Measurements from ENCODE around the gene PCID2. TPM values are rescaled to one million over a fixed set of nuclear protein-coding genes. Genes with fewer than 3 reads are reported as not detected.

Gene PCID2
- total and polyA plus RNA-seq, 12 donors: 38.9 to 74.0 (median 47.3) TPM

DNA sequence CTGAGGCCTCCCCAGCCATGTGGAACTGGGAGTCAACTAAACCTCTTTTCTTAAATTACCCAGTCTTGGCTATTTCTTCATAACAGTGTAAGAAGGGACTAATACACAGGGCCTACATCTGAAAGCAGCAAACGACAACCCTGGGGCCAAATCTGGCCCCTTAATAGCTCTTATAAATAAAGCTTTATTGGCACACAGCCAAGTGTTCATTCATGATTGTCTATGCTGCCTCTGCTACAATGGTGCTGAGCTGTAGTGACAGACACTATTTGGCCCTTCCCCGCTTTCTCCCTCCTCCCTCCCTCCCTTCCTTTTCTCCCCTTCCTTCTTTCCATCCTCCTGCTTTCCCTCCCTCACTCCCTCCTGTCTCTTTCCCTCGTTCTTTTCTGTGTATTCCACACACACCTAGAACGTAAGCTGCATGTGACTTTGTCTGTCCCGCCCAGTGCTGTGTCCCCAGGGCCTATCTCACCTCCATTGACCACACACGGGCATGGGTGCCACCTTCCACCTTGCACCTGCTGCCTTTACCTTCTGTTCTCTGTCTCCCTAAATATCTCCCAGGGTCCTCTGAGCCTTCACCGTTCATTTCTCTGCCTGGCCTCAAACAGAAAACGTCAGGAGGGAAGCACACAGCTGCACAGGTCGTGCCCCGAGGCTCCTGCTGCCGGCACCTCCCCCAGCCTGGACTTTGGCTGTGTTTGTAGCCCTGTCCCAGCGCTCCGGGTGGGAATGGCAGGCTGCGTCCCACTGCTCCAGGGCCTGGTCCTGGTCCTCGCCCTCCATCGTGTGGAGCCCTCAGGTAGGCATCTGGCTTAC lies 50.3 kb downstream of the PCID2 start, which contains the start of gene PROZ:
PROZ (plus strand) TSS at position 720 of the 819 bp plus-strand sequence; CDS start at position 733, 13 bp downstream.
- ATAC-seq: no peak
- 65 to 66% methylated on average over 16 of the region's 16 CpGs for WGBS, 2 donors
- intact Hi-C loops (cut with DNase I): loop anchor here in 2 of 10 donors (10.0 kb wide), 2 partner anchors 57 to 123 kb away; no protein-coding TSS in a partner anchor

GRCh38 chr13:113157206-113157928 lies 51.1 kb downstream of the PCID2 start:
- Histone ChIP-seq H3K27ac (no peak overlapping the region), H3K4me1 (peaks cover 8 to 18% (median 11%) of the 10 kb centered on the region in 9 donors), H3K36me3 (no peaks in the 10 kb centered on the region), H3K27me3 (peaks cover 0 to 27% (median 25%) of the 10 kb centered on the region in 7 donors), H3K4me3 (no peak overlapping the region), H3K9me3 (peaks cover 0 to 10% (median 0%) of the 10 kb centered on the region in 11 donors)
- no peak for ATAC-seq
- intact Hi-C loops (cut with DNase I): loop anchor here in 2 of 10 donors (10.0 kb wide), 2 partner anchors 57 to 123 kb away; no protein-coding TSS in a partner anchor
- TF ChIP-seq, protein P1, sequence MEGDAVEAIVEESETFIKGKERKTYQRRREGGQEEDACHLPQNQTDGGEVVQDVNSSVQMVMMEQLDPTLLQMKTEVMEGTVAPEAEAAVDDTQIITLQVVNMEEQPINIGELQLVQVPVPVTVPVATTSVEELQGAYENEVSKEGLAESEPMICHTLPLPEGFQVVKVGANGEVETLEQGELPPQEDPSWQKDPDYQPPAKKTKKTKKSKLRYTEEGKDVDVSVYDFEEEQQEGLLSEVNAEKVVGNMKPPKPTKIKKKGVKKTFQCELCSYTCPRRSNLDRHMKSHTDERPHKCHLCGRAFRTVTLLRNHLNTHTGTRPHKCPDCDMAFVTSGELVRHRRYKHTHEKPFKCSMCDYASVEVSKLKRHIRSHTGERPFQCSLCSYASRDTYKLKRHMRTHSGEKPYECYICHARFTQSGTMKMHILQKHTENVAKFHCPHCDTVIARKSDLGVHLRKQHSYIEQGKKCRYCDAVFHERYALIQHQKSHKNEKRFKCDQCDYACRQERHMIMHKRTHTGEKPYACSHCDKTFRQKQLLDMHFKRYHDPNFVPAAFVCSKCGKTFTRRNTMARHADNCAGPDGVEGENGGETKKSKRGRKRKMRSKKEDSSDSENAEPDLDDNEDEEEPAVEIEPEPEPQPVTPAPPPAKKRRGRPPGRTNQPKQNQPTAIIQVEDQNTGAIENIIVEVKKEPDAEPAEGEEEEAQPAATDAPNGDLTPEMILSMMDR (IDR thresholded peaks at IDR 0.05): no peak
- WGBS, 2 donors: 58 to 65% methylated on average over 12 of the region's 12 CpGs
- no peak for DNase-seq

More for the DNA sequence above, 50.3 kb downstream of the PCID2 start, which contains the start of gene PROZ:
- no peak for DNase-seq
- TF ChIP-seq, protein P1 (IDR thresholded peaks at IDR 0.05): no peak
- H3K4me1 ChIP-seq: peaks cover 2 to 10% (median 5%) of the 10 kb centered on the region in 9 donors
- H3K4me3 ChIP-seq: no peak within 1 kb of the TSS
- no peak within 1 kb of the TSS for H3K27ac ChIP-seq
- peaks cover 0 to 30% (median 26%) of the 10 kb centered on the region in 7 donors for H3K27me3 ChIP-seq
- H3K36me3 ChIP-seq: no peaks in the 10 kb centered on the region
- H3K9me3 ChIP-seq: peaks cover 0 to 10% (median 0%) of the 10 kb centered on the region in 11 donors

DNA sequence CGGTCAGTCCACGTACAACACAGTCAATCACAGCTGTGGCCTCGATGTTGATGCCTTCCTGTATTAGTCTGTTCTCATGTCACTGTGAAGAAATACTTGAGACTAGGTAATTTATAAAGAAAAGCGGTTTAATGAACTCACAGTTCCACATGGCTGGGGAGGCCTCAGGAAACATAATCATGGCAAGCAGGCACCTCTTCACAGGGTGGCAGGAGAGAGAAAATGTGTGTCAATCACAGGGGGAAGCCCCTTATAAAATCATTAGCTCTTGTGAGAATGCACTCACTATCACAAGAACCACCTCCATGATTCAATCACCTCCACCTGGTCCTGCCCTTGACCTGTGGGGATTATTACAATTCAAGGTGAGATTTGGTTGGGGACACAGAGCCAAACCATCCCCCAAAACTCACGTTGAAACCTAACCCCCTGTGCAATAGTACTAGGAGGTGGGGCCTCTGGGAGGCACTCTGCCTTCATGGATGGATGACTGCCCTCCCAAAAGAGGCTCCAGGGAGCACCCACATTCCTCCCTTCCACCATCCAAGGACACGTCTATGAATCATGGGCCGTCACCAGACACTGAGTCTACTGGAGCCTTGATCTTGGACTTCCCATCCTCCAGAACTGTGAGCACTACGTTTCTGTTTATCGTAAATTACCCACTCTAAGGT lies 52.4 kb downstream of the PCID2 start:
- DNase-seq (no peak), ATAC-seq (no peak)
- Histone ChIP-seq H3K36me3 (no peaks in the 10 kb centered on the region), H3K4me1 (peaks cover 8 to 25% (median 12%) of the 10 kb centered on the region in 9 donors), H3K27ac (no peak overlapping the region), H3K27me3 (peaks cover 0 to 29% (median 20%) of the 10 kb centered on the region in 7 donors), H3K4me3 (no peak overlapping the region), H3K9me3 (peaks cover 0 to 10% (median 0%) of the 10 kb centered on the region in 11 donors)
- 88 to 90% methylated on average over 9 of the region's 9 CpGs for WGBS, 2 donors
- TF ChIP-seq, protein P1 (IDR thresholded peaks at IDR 0.05): no peak
- intact Hi-C loops (cut with DNase I): loop anchor here in 2 of 10 donors (10.0 kb wide), 2 partner anchors 59 to 121 kb away; no protein-coding TSS in a partner anchor

Data from heart right ventricle (tissue), 16 donors.